H1 (cell line): ENCODE measurements around the gene PSMF1. TPM values are rescaled to one million over a fixed set of nuclear protein-coding genes. Genes with fewer than 3 reads are reported as not detected.

ENCODE experiments used
- CTCF ChIA-PET: fragments of 300-600 bp; sonication (Branson Sonifier 250); formaldehyde crosslinking; loops from one replicate; lab custom pipeline; 2021; ENCODE audit not compliant: partially characterized antibody; lab: Charles Lee
- POLR2A ChIA-PET: fragments of 300-600 bp; sonication (Branson Sonifier 250); formaldehyde crosslinking; loops from one replicate; lab custom pipeline; 2021; ENCODE audit warnings: inconsistent platforms; ENCODE audit not compliant: partially characterized antibody; lab: Charles Lee
- DNase-seq, 2 experiments: peaks; one replicate each; pipeline versions ENCODE4 v3.0.0 to v3.0.0-alpha.2; 2010 to 2022; ENCODE audit warnings: low spot score in 2 of 2, low read depth in 1 of 2, mixed read lengths in 1 of 2
- FAIRE-seq: peaks from 2 replicates; lab custom pipeline; 2011; peaks lifted over from hg19 to GRCh38; lab: Jason Lieb, UNC
- H2AFZ ChIP-seq: 2 replicates; pipeline ENCODE4 v1.8.1; 2012; ENCODE audit warnings: low read length, inconsistent platforms
- H2AK5ac ChIP-seq: 2 replicates; pipeline ENCODE4 v1.6.1; 2013; ENCODE audit warnings: low read depth, low read length
- H2BK120ac ChIP-seq: replicated peaks from 2 replicates; pipeline ENCODE3; 2013; ENCODE audit warnings: low read depth, low read length, inconsistent platforms
- H2BK12ac ChIP-seq: 2 replicates; pipeline ENCODE4 v1.6.1; 2013; ENCODE audit warnings: low read depth, low read length
- H2BK15ac ChIP-seq: 2 replicates; pipeline ENCODE4 v1.6.1; 2013; ENCODE audit warnings: low read length
- H2BK20ac ChIP-seq: 2 replicates; pipeline ENCODE4 v1.6.1; 2013; ENCODE audit warnings: low read length
- H2BK5ac ChIP-seq: 2 replicates; pipeline ENCODE4 v1.6.1; 2013; ENCODE audit warnings: low read depth, low read length
- H3K14ac ChIP-seq: 2 replicates; pipeline ENCODE4 v1.6.1; 2013; ENCODE audit warnings: inconsistent platforms; ENCODE audit not compliant: insufficient read length
- H3K18ac ChIP-seq: 2 replicates; pipeline ENCODE4 v1.6.1; 2013; ENCODE audit warnings: low read length; ENCODE audit errors: extremely low read depth
- H3K23ac ChIP-seq: 2 replicates; pipeline ENCODE4 v1.6.1; 2013; ENCODE audit warnings: inconsistent platforms; ENCODE audit not compliant: insufficient read length
- H3K23me2 ChIP-seq: 2 replicates; pipeline ENCODE4 v1.6.1; 2013; ENCODE audit warnings: low read depth, low read length
- H3K27ac ChIP-seq: 2 replicates; pipeline ENCODE4 v1.6.1; 2011; ENCODE audit warnings: low read depth, low read length, inconsistent platforms
- H3K27me3 ChIP-seq, 4 experiments: replicated peaks in 1 of 4; 1 replicate in 1 of 4; 2 replicates in 3 of 4; pipeline versions ENCODE4 v1.6.1 to v1.8.1; 2011 to 2013; ENCODE audit warnings: low read length in 3 of 4, mild to moderate bottlenecking in 3 of 4, inconsistent platforms in 2 of 4, mixed read lengths in 2 of 4, moderate library complexity in 1 of 4; ENCODE audit not compliant: control insufficient read depth in 3 of 4, insufficient read depth in 3 of 4; ENCODE audit errors: extremely low read depth in 1 of 4
- H3K36me3 ChIP-seq, 4 experiments: 2 replicates each; pipeline versions ENCODE4 v1.6.1 to v1.8.1; 2011 to 2013; ENCODE audit warnings: mild to moderate bottlenecking in 4 of 4, low read length in 3 of 4, moderate library complexity in 2 of 4, control low read depth in 1 of 4, inconsistent platforms in 1 of 4; ENCODE audit not compliant: insufficient read depth in 4 of 4, control insufficient read depth in 2 of 4
- H3K4ac ChIP-seq: replicated peaks from 2 replicates; pipeline ENCODE3; 2013; ENCODE audit warnings: low read length, low read depth, mixed read lengths, inconsistent platforms; ENCODE audit not compliant: insufficient read length
- H3K4me1 ChIP-seq, 4 experiments: replicated peaks in 1 of 4; 1 replicate in 1 of 4; 2 replicates in 3 of 4; pipeline versions ENCODE4 v1.6.1 to v1.8.1; 2011 to 2013; ENCODE audit warnings: low read length in 3 of 4, inconsistent platforms in 2 of 4, mixed read lengths in 1 of 4; ENCODE audit not compliant: insufficient read depth in 4 of 4, control insufficient read depth in 3 of 4
- H3K4me2 ChIP-seq, 2 experiments: 2 replicates each; pipeline versions ENCODE4 v1.6.1 to v1.8.1; 2011 to 2013; ENCODE audit warnings: low read depth in 2 of 2, low read length in 2 of 2, control low read depth in 1 of 2, inconsistent platforms in 1 of 2, mild to moderate bottlenecking in 1 of 2; ENCODE audit not compliant: insufficient read depth in 1 of 2
- H3K4me3 ChIP-seq, 4 experiments: fragments of 200-600, 300-600 bp in 1 of 4; sonication (generic), shearing (Covaris generic), sonication (Bioruptor Twin) in 1 of 4; 2 replicates each; pipeline versions ENCODE4 v1.5.1 to v1.8.1; 2011 to 2016; ENCODE audit warnings: low read length in 4 of 4, low read depth in 3 of 4, control low read depth in 2 of 4, inconsistent platforms in 2 of 4, mild to moderate bottlenecking in 2 of 4, mixed read lengths in 1 of 4, moderate library complexity in 1 of 4; ENCODE audit not compliant: insufficient read depth in 2 of 4; ENCODE audit errors: extremely low read depth in 1 of 4
- H3K56ac ChIP-seq: replicated peaks from 2 replicates; pipeline ENCODE3; 2013; ENCODE audit warnings: low read depth, mild to moderate bottlenecking, mixed read lengths, low read length, inconsistent platforms; ENCODE audit not compliant: insufficient read length
- H3K79me1 ChIP-seq: 2 replicates; pipeline ENCODE4 v1.6.1; 2013; ENCODE audit warnings: low read depth, low read length, control low read depth
- H3K79me2 ChIP-seq, 2 experiments: 2 replicates each; pipeline versions ENCODE4 v1.6.1 to v1.8.1; 2012 to 2013; ENCODE audit warnings: low read length in 2 of 2, mild to moderate bottlenecking in 2 of 2, inconsistent platforms in 1 of 2; ENCODE audit not compliant: insufficient read depth in 2 of 2, control insufficient read depth in 1 of 2
- H3K9ac ChIP-seq, 4 experiments: replicated peaks in 1 of 4; 1 replicate in 1 of 4; 2 replicates in 3 of 4; pipeline versions ENCODE4 v1.6.1 to v1.8.1; 2011 to 2013; ENCODE audit warnings: low read depth in 3 of 4, low read length in 3 of 4, control low read depth in 2 of 4, mild to moderate bottlenecking in 2 of 4, moderate library complexity in 2 of 4, inconsistent platforms in 1 of 4; ENCODE audit errors: extremely low read depth in 1 of 4
- H3K9me3 ChIP-seq, 2 experiments: 2 replicates each; pipeline versions ENCODE4 v1.6.1 to v1.8.1; 2012 to 2013; ENCODE audit warnings: mild to moderate bottlenecking in 2 of 2, moderate library complexity in 2 of 2, control low read depth in 1 of 2, inconsistent platforms in 1 of 2, low read depth in 1 of 2, low read length in 1 of 2, mixed read lengths in 1 of 2; ENCODE audit not compliant: insufficient read depth in 2 of 2
- H4K20me1 ChIP-seq, 2 experiments: replicated peaks in 1 of 2; 2 replicates each; pipeline versions ENCODE3 to v1.8.1; 2011 to 2013; ENCODE audit warnings: inconsistent platforms in 2 of 2, low read length in 2 of 2, mild to moderate bottlenecking in 1 of 2; ENCODE audit not compliant: insufficient read depth in 2 of 2, control insufficient read depth in 1 of 2
- H4K5ac ChIP-seq: 2 replicates; pipeline ENCODE4 v1.6.1; 2013; ENCODE audit warnings: low read length, low read depth, mixed read lengths, inconsistent platforms; ENCODE audit not compliant: insufficient read length
- H4K8ac ChIP-seq: 2 replicates; pipeline ENCODE4 v1.8.0; 2013; ENCODE audit warnings: mild to moderate bottlenecking, moderate library complexity, low read length, inconsistent platforms; ENCODE audit not compliant: insufficient read depth; ENCODE audit errors: extremely low read depth
- H4K91ac ChIP-seq: replicated peaks from 2 replicates; pipeline ENCODE3; 2013; ENCODE audit warnings: low read length, mixed read lengths, inconsistent platforms; ENCODE audit not compliant: insufficient read length
- BACH1 ChIP-seq: IDR thresholded peaks from 2 replicates; pipeline ENCODE4 v1.6.1; 2012; ENCODE audit warnings: low read length, improper control_type of control experiment
- CEBPB ChIP-seq: IDR thresholded peaks from 2 replicates; pipeline ENCODE4 v1.6.1; 2012; ENCODE audit warnings: low read depth, low read length
- CTBP2 ChIP-seq: IDR thresholded peaks from 2 replicates; pipeline ENCODE4 v1.7.0; 2011; ENCODE audit warnings: borderline replicate concordance, mild to moderate bottlenecking, moderate library complexity, mixed read lengths, low read length; ENCODE audit not compliant: insufficient read depth, insufficient read length
- FOSL1 ChIP-seq: IDR thresholded peaks from 2 replicates; pipeline ENCODE4 v1.6.1; 2011; ENCODE audit warnings: mild to moderate bottlenecking, low read depth, low read length, moderate library complexity; ENCODE audit not compliant: insufficient read depth
- HDAC6 ChIP-seq: IDR thresholded peaks from one replicate; pipeline ENCODE4 v1.7.1; 2012; ENCODE audit warnings: low read depth, mild to moderate bottlenecking, inconsistent platforms, low read length, moderate library complexity
- JUN ChIP-seq: IDR thresholded peaks from 2 replicates; pipeline ENCODE4 v1.6.1; 2011; ENCODE audit warnings: low read depth, mild to moderate bottlenecking, improper control_type of control experiment, low read length
- MAFK ChIP-seq: IDR thresholded peaks from 2 replicates; pipeline ENCODE4 v1.6.1; 2012; ENCODE audit warnings: low read depth, mild to moderate bottlenecking, improper control_type of control experiment, low read length
- RFX5 ChIP-seq: IDR thresholded peaks from 2 replicates; pipeline ENCODE4 v1.6.1; 2011; ENCODE audit warnings: low read depth, low read length, improper control_type of control experiment, borderline replicate concordance
- SAP30 ChIP-seq: fragments of 300-600 bp; sonication (generic); IDR thresholded peaks from 2 replicates; pipeline ENCODE4 v1.7.1; 2012; ENCODE audit warnings: low read length, moderate library complexity, mild to moderate bottlenecking, inconsistent platforms; ENCODE audit not compliant: insufficient read depth, insufficient replicate concordance
- SIX5 ChIP-seq: IDR thresholded peaks from 2 replicates; pipeline ENCODE4 v1.6.1; 2011; ENCODE audit warnings: mild to moderate bottlenecking, low read depth, low read length
- TBP ChIP-seq: IDR thresholded peaks from 2 replicates; pipeline ENCODE4 v1.6.1; 2011; ENCODE audit warnings: low read depth, low read length, improper control_type of control experiment
- WGBS, 2 experiments: shearing (Covaris generic) in 1 of 2; methylation state at CpG; one replicate each; pipeline versions ENCODE4 v1.1.6 to v1.1.7; 2013 to 2015; ENCODE audit warnings: low lambda C conversion rate in 2 of 2, mixed read lengths in 2 of 2, inconsistent platforms in 1 of 2, low coverage in 1 of 2, missing lambda C conversion rate in 1 of 2; ENCODE audit not compliant: insufficient replicate concordance in 2 of 2, insufficient coverage in 1 of 2, insufficient read length in 1 of 2; ENCODE audit errors: extremely low coverage in 1 of 2, missing lambda C conversion rate in 1 of 2; 5-methylcytosine and 5-hydroxymethylcytosine counted together
- polyA plus RNA-seq, 7 experiments: library from polyadenylated mRNA; depleted of rRNA in 3 of 7; stranded (reverse) in 5 of 7; unstranded in 2 of 7; fragments of >200 nt in 5 of 7; fragments of 200-250 nt in 2 of 7; gene quantifications; 1 replicate in 5 of 7; 2 replicates in 1 of 7; 4 replicates in 1 of 7; pipeline versions ENCODE4 v1.2.1 to v1.2.3, GENCODE V29; 2011 to 2013; ENCODE audit warnings: missing spikeins in 2 of 7, mixed read lengths in 2 of 7
- total RNA-seq: library from RNA; stranded (reverse); fragmentation: NEBNext Ultra II Directional; extraction: Animal tissue kit (Norgen Biotek cat#: 25700); gene quantifications from 2 replicates; pipeline ENCODE4 v1.2.1, GENCODE V29; 2021
- TF ChIP-seq, protein P1 (sequence below): IDR thresholded peaks from 2 replicates; pipeline ENCODE4 v1.6.1; 2012; ENCODE audit warnings: inconsistent platforms

Gene PSMF1
- total and polyA plus RNA-seq, 2 of the 8 experiments (the other 6 are each of a cell fraction or from before 2014, with no cell fraction given): 106 to 159 TPM

DNA sequence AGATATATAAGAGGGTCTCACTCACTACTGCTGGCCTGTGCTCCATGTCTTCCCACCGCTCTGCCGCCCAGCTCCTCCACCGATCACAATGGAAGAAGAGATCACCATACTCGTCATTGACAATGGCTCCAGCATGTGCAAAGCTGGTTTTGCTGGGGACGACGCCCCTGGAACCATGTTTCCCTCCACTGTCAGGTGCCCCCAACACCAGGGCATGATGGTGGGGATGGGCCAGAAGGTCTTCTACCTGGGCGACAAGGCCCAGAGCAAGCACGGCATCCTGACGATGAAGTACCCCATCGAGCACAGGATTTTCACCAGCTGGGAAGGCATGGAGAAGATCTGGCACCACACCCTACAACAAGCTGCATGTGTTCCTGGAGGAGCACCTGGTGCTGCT is 42.1 kb downstream of the PSMF1 start:
- Histone ChIP-seq H4K8ac (no peak overlapping the region), H3K23me2 (no peaks in the 10 kb centered on the region), H3K4me3 (no peak overlapping the region), H3K56ac (no peak overlapping the region), H3K27me3 (no peaks in the 10 kb centered on the region), H3K18ac (no peak overlapping the region), H2AFZ (no peak overlapping the region), H3K9me3 (no peaks in the 10 kb centered on the region), H3K36me3 (peaks cover 9 to 34% (median 24%) of the 10 kb centered on the region in 4 experiments; a peak in 7 of 8 replicates), H2BK20ac (no peak overlapping the region), H3K4me2 (no peak overlapping the region), H2AK5ac (no peak overlapping the region), H3K4ac (no peak overlapping the region), H3K9ac (no peak overlapping the region; a peak in 1 of 7 replicates), H3K4me1 (no peaks in the 10 kb centered on the region), H2BK120ac (no peak overlapping the region), H3K14ac (no peak overlapping the region), H4K20me1 (peaks cover 0 to 12% of the 10 kb centered on the region in 2 experiments), H3K79me1 (no peaks in the 10 kb centered on the region; the same call in 1 of the 2 replicates)
- DNase-seq (no peak), FAIRE-seq (no peak)
- 96% methylated on average over 9 of the region's 10 CpGs; no CpG with 5 or more reads in 1 of the 2 experiments for WGBS, 2 experiments
- TF ChIP-seq CTBP2 (no peak), TBP (no peak), SIX5 (no peak), FOSL1 (no peak), CEBPB (no peak), MAFK (no peak), HDAC6 (no peak), SAP30 (no peak), RFX5 (no peak), BACH1 (no peak), JUN (no peak)
- TF ChIP-seq, protein P1, sequence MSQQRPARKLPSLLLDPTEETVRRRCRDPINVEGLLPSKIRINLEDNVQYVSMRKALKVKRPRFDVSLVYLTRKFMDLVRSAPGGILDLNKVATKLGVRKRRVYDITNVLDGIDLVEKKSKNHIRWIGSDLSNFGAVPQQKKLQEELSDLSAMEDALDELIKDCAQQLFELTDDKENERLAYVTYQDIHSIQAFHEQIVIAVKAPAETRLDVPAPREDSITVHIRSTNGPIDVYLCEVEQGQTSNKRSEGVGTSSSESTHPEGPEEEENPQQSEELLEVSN: no peak
- TF ChIP-seq, all 59 proteins: peak for 0
- POLR2A ChIA-PET: interaction anchor here (1.2 to 1.8 kb wide), 2 partner anchors 11 to 32 kb away, joined by 4 to 6 read pairs; no protein-coding TSS in a partner anchor
- CTCF ChIA-PET: interaction anchor here (0.6 to 2.0 kb wide), 4 partner anchors 9 to 52 kb away, joined by 3 to 7 read pairs (median 3); no protein-coding TSS in a partner anchor
- Histone ChIP-seq H2BK12ac (no peak overlapping the region), H3K79me2 (no peaks in the 10 kb centered on the region), H4K91ac (no peak overlapping the region), H2BK15ac (no peak overlapping the region), H3K27ac (no peak overlapping the region), H4K5ac (no peak overlapping the region), H2BK5ac (no peak overlapping the region), H3K23ac (no peak overlapping the region)
